Activated CD8-positive, alpha-beta T cell treated with anti-CD3 and anti-CD28 coated beads, Interleukin-2, amount 10 ng/mL, durations not matched to agents 7 days and 5 days (primary cell): ENCODE measurements around the gene PHF14. TPM values are rescaled to one million over a fixed set of nuclear protein-coding genes. Genes with fewer than 3 reads are reported as not detected.
"Not testable (repeated sequence)": the region's sequence is repeated elsewhere in the genome, so short reads cannot be mapped to it uniquely, and the experiment has no call there.

Experiments
- ATAC-seq: fragments of 150-1000 bp; cut with Tn5 transposase; one replicate; pipeline ENCODE4 v1.10.0; 2021; ENCODE audit warnings: moderate library complexity
- CTCF ChIA-PET: fragments of 350-600 bp; sonication (Branson Sonifier 250); formaldehyde crosslinking; loops from one replicate; lab custom pipeline; 2021; ENCODE audit warnings: antibody characterized with exemption; lab: Charles Lee
- POLR2A ChIA-PET: fragments of 350-600 bp; sonication (Branson Sonifier 250); formaldehyde crosslinking; loops from one replicate; lab custom pipeline; 2021; ENCODE audit warnings: antibody characterized with exemption; lab: Charles Lee
- DNase-seq: peaks from one replicate; pipeline ENCODE4 v3.0.0-alpha.2; 2020
- H3K27ac Mint-ChIP-seq: one replicate; pipeline ENCODE4 v1.8.0; 2021; ENCODE audit warnings: mild to moderate bottlenecking, mixed read lengths
- H3K27me3 Mint-ChIP-seq: one replicate; pipeline ENCODE4 v1.8.0; 2021; ENCODE audit warnings: low read depth, mixed read lengths
- H3K36me3 Mint-ChIP-seq: one replicate; pipeline ENCODE4 v1.8.0; 2021; ENCODE audit warnings: low read depth, mixed read lengths
- H3K4me1 Mint-ChIP-seq: one replicate; pipeline ENCODE4 v1.8.0; 2021; ENCODE audit warnings: low read depth, mixed read lengths
- H3K4me3 Mint-ChIP-seq: one replicate; pipeline ENCODE4 v1.8.0; 2021; ENCODE audit warnings: mild to moderate bottlenecking, mixed read lengths
- H3K9me3 Mint-ChIP-seq: one replicate; pipeline ENCODE4 v1.8.0; 2022; ENCODE audit warnings: mixed read lengths; ENCODE audit not compliant: insufficient read depth
- total RNA-seq, 2 experiments: library from RNA; stranded (reverse); gene quantifications; one replicate each; pipeline ENCODE4 v1.2.3, GENCODE V29; 2021

Gene PHF14
- total RNA-seq, 2 experiments from 2014 or later: 32.1 to 37.8 TPM

GRCh38 chr7:10950494-10950893 lies 23.2 kb upstream of the PHF14 start:
- Mint-ChIP-seq H3K27me3 (peaks cover 3% of the 10 kb centered on the region), H3K4me1 (no peaks in the 10 kb centered on the region), H3K4me3 (no peak overlapping the region), H3K27ac (no peak overlapping the region), H3K9me3 (peaks cover 8% of the 10 kb centered on the region), H3K36me3 (no peaks in the 10 kb centered on the region)
- ChIA-PET CTCF (no interaction called here), POLR2A (interaction anchor here (0.6 kb wide), 2 partner anchors 9 to 40 kb away, joined by 3 to 5 read pairs; no protein-coding TSS in a partner anchor)
- ATAC-seq: no peak
- no peak for DNase-seq

- H3K9me3 Mint-ChIP-seq, CTCF ChIA-PET, H3K27ac Mint-ChIP-seq, ATAC-seq, H3K27me3 Mint-ChIP-seq, H3K4me3 Mint-ChIP-seq, DNase-seq, H3K4me1 Mint-ChIP-seq, H3K36me3 Mint-ChIP-seq: not testable (repeated sequence)
- POLR2A ChIA-PET: interaction anchor here (0.6 kb wide), 1 partner anchor 10 kb away, joined by 3 read pairs; no protein-coding TSS in a partner anchor
Observed at GRCh38 chr7:10950974-10951578, 22.6 kb upstream of the PHF14 start.

GRCh38 chr7:10952588-10952987 lies 21.1 kb upstream of the PHF14 start:
- Mint-ChIP-seq H3K9me3 (peaks cover 8% of the 10 kb centered on the region), H3K4me1 (no peaks in the 10 kb centered on the region), H3K27me3 (peaks cover 5% of the 10 kb centered on the region), H3K4me3 (no peak overlapping the region), H3K36me3 (no peaks in the 10 kb centered on the region), H3K27ac (no peak overlapping the region)
- DNase-seq (no peak), ATAC-seq (no peak)
- CTCF ChIA-PET: no interaction called here
- POLR2A ChIA-PET: no interaction called here

GRCh38 chr7:10953078-10953750 lies 20.5 kb upstream of the PHF14 start:
- H3K9me3 Mint-ChIP-seq, H3K27me3 Mint-ChIP-seq, H3K4me3 Mint-ChIP-seq, CTCF ChIA-PET, ATAC-seq, H3K4me1 Mint-ChIP-seq, DNase-seq, H3K27ac Mint-ChIP-seq, H3K36me3 Mint-ChIP-seq, POLR2A ChIA-PET: not testable (repeated sequence)

GRCh38 chr7:10956528-10956927 lies 17.1 kb upstream of the PHF14 start:
- DNase-seq: no peak
- H3K9me3 Mint-ChIP-seq: no peaks in the 10 kb centered on the region
- POLR2A ChIA-PET: no interaction called here
- peaks cover 14% of the 10 kb centered on the region for H3K27me3 Mint-ChIP-seq
- H3K4me3 Mint-ChIP-seq: no peak overlapping the region
- no peaks in the 10 kb centered on the region for H3K4me1 Mint-ChIP-seq
- H3K36me3 Mint-ChIP-seq: no peaks in the 10 kb centered on the region
- CTCF ChIA-PET: no interaction called here
- H3K27ac Mint-ChIP-seq: no peak overlapping the region
- ATAC-seq: no peak

- H3K36me3 Mint-ChIP-seq, CTCF ChIA-PET, DNase-seq, H3K4me3 Mint-ChIP-seq, POLR2A ChIA-PET, H3K9me3 Mint-ChIP-seq, H3K27ac Mint-ChIP-seq, ATAC-seq: not testable (repeated sequence)
- Mint-ChIP-seq H3K4me1 (peaks cover 10% of the 10 kb centered on the region), H3K27me3 (peaks cover 37% of the 10 kb centered on the region)
Observed at GRCh38 chr7:10960242-10960641, 13.4 kb upstream of the PHF14 start.

- peaks cover 15% of the 10 kb centered on the region for H3K4me1 Mint-ChIP-seq
- CTCF ChIA-PET, H3K4me3 Mint-ChIP-seq, DNase-seq, POLR2A ChIA-PET, H3K36me3 Mint-ChIP-seq, ATAC-seq, H3K9me3 Mint-ChIP-seq, H3K27ac Mint-ChIP-seq: not testable (repeated sequence)
- peaks cover 42% of the 10 kb centered on the region for H3K27me3 Mint-ChIP-seq
Observed at GRCh38 chr7:10965016-10965415, 8.7 kb upstream of the PHF14 start.

GRCh38 chr7:10972174-10972573 lies 1.5 kb upstream of the PHF14 start:
- DNase-seq (no peak), ATAC-seq (no peak)
- ChIA-PET CTCF (no interaction called here), POLR2A (no interaction called here)
- Mint-ChIP-seq H3K36me3 (peaks cover 24% of the 10 kb centered on the region), H3K27ac (no peak overlapping the region), H3K4me1 (peaks cover 44% of the 10 kb centered on the region), H3K4me3 (peak overlapping the region; percentile 95), H3K27me3 (peaks cover 10% of the 10 kb centered on the region), H3K9me3 (no peaks in the 10 kb centered on the region)

- DNase-seq: peak; percentile 39
- H3K4me3 Mint-ChIP-seq: peak overlapping the region; percentile 95
- H3K4me1 Mint-ChIP-seq: peaks cover 52% of the 10 kb centered on the region
- H3K27me3 Mint-ChIP-seq: no peaks in the 10 kb centered on the region
- H3K36me3 Mint-ChIP-seq: peaks cover 32% of the 10 kb centered on the region
- ChIA-PET CTCF (interaction anchor here (1.3 to 1.4 kb wide), 2 partner anchors 33 to 152 kb away, joined by 3 to 5 read pairs; no protein-coding TSS in a partner anchor), POLR2A (interaction anchor here (1.0 to 2.6 kb wide), 3 partner anchors 15 to 34 kb away, joined by 3 to 22 read pairs (median 3); a partner anchor contains a TSS)
- H3K27ac Mint-ChIP-seq: peak overlapping the region; percentile 92
- ATAC-seq: peak; percentile 30
- no peaks in the 10 kb centered on the region for H3K9me3 Mint-ChIP-seq
Observed at GRCh38 chr7:10973942-10974911, 555 bp downstream of the PHF14 start.

GRCh38 chr7:10977113-10977512 lies 3.4 kb downstream of the PHF14 start:
- no peak overlapping the region for H3K27ac Mint-ChIP-seq
- peaks cover 41% of the 10 kb centered on the region for H3K36me3 Mint-ChIP-seq
- H3K27me3 Mint-ChIP-seq: no peaks in the 10 kb centered on the region
- DNase-seq (no peak), ATAC-seq (no peak)
- CTCF ChIA-PET: no interaction called here
- POLR2A ChIA-PET: interaction anchor here (0.8 kb wide), 1 partner anchor 36 kb away, joined by 3 read pairs; no protein-coding TSS in a partner anchor
- no peaks in the 10 kb centered on the region for H3K9me3 Mint-ChIP-seq
- peaks cover 52% of the 10 kb centered on the region for H3K4me1 Mint-ChIP-seq
- H3K4me3 Mint-ChIP-seq: no peak overlapping the region

- H3K27me3 Mint-ChIP-seq: no peaks in the 10 kb centered on the region
- H3K9me3 Mint-ChIP-seq: no peaks in the 10 kb centered on the region
- no peak for ATAC-seq
- no peak overlapping the region for H3K27ac Mint-ChIP-seq
- ChIA-PET CTCF (no interaction called here), POLR2A (no interaction called here)
- no peak for DNase-seq
- H3K4me3 Mint-ChIP-seq: no peak overlapping the region
- H3K36me3 Mint-ChIP-seq: peaks cover 39% of the 10 kb centered on the region
- H3K4me1 Mint-ChIP-seq: peaks cover 19% of the 10 kb centered on the region
Observed at GRCh38 chr7:10981317-10981716, 7.6 kb downstream of the PHF14 start.
